WI38 (cell line): Measurements from ENCODE around the gene SEMA5A.

ENCODE experiments used
- H3K4me3 ChIP-seq: 2 replicates; pipeline ENCODE4 v1.5.1; 2011; ENCODE audit warnings: low read depth, mild to moderate bottlenecking, control low read depth, low read length
- TF ChIP-seq, protein P1 (sequence below): IDR thresholded peaks from 2 replicates; pipeline ENCODE4 v1.5.1; 2012; ENCODE audit warnings: low read depth, mild to moderate bottlenecking, control low read depth, low read length

The SEMA5A gene

DNA sequence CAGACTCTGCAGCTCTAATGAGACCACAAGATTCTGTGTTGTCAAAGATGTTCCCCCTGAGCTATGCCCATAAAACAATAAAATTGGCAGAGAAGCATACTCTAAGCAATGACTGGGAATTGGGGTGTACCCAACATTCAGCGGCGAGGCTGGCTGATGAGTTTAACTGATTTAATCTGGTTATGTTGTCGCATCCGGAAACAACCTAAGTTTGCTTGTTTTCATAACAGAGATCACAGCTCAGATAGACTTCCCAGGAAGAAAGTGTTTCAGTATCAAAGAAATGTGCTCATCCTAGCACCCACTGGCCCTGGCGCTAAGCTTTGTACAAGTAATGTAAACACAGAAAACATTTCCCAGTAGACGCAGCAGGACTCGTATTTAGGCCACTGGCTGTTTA, 7.4 kb downstream of the SEMA5A start:
- TF ChIP-seq, protein P1, sequence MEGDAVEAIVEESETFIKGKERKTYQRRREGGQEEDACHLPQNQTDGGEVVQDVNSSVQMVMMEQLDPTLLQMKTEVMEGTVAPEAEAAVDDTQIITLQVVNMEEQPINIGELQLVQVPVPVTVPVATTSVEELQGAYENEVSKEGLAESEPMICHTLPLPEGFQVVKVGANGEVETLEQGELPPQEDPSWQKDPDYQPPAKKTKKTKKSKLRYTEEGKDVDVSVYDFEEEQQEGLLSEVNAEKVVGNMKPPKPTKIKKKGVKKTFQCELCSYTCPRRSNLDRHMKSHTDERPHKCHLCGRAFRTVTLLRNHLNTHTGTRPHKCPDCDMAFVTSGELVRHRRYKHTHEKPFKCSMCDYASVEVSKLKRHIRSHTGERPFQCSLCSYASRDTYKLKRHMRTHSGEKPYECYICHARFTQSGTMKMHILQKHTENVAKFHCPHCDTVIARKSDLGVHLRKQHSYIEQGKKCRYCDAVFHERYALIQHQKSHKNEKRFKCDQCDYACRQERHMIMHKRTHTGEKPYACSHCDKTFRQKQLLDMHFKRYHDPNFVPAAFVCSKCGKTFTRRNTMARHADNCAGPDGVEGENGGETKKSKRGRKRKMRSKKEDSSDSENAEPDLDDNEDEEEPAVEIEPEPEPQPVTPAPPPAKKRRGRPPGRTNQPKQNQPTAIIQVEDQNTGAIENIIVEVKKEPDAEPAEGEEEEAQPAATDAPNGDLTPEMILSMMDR, result no peak
- H3K4me3 ChIP-seq, result no peak overlapping the region

DNA sequence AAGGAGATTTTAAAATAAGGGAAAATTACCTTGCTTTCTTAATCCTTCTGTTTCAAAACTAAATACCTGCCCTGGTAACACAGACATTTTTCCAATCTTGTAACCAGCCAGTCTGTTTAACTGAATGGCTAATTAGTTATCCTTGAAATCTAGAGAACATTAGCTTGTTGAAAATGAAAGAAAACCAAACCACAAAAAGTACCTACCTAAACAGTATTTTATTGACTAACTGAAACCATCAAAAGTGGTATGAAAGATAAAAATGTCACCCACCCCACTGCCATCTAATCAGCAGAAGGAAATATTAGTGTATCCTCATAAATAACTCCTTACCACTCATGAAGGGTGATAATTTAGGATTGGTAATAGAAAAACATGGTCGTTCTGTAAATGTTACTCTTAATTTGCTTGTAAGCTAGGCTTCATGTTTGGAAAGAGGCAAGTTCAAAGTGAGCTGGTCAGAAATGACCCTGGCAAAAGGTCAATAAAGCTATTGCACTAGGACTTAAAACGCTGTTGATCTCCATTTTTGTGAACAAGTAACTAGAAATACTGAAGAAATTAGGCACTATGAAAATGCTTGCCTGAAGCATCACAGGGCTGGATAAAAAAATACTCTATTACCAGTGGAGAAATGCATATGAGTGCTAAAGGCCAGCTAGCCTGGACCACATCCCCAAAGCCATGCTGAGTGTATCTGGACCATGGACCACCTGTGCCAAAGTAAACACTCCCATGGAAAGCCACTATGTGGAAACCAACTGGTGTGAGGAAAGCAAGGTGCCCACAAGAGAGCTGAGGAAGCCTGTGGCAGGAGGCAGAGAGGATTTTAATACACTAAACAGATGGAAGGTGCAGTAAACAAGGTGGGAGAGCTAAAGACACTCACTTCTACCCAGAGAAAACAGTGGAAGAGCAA, 8.4 kb downstream of the SEMA5A start:
- no peak overlapping the region for H3K4me3 ChIP-seq
- TF ChIP-seq, protein P1, result no peak

DNA sequence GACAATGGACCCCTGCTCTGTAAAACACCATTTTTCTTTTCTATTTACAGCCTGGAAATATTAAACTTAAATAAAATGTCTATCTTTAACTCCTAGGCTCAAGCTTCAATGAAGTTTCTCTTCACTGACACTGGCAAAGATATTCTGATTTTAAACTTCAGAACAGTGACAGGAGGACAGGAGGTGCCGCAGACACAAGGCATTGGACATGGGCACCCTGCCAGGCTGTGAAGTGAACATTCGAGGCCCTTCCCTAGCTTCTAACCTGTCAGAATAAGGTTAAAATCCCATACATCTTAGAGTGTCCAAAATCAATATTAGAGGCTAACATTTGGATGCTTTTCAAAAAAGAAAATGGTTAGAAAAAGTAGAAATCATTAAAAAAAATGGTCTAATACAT, 9.2 kb downstream of the SEMA5A start:
- no peak overlapping the region for H3K4me3 ChIP-seq
- TF ChIP-seq, protein P1, result no peak

DNA sequence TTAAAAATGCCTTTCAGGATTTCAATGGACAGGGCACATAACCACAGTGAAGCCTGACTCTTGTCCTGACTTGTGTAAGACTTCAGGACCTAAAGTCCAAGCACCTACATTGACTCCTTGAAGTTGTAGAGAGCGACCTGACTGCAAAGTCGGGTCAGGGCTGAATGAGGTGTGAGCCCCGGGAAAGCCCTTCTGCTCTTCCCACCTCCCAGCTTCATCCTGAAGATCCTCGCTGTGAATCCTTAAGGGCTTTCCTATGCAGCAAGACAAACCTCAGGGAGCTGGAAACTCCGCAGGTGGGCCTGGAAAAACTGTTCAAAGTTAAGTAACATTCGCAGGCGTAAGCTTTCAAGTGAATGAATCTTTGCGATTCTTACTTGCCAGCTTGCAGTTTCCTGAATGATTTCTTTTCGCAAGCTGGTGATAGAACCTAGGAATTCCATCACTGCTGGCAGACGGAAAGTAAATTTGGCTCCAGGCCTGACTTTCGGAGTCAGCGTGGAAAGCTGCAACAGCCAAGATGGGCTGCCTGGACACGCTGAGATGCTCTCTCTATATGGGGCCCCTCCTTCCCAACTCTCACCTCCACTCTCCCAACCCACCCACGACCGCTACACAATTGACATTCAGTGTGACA, 10.9 kb downstream of the SEMA5A start:
- no peak overlapping the region for H3K4me3 ChIP-seq
- TF ChIP-seq, protein P1, result no peak

DNA sequence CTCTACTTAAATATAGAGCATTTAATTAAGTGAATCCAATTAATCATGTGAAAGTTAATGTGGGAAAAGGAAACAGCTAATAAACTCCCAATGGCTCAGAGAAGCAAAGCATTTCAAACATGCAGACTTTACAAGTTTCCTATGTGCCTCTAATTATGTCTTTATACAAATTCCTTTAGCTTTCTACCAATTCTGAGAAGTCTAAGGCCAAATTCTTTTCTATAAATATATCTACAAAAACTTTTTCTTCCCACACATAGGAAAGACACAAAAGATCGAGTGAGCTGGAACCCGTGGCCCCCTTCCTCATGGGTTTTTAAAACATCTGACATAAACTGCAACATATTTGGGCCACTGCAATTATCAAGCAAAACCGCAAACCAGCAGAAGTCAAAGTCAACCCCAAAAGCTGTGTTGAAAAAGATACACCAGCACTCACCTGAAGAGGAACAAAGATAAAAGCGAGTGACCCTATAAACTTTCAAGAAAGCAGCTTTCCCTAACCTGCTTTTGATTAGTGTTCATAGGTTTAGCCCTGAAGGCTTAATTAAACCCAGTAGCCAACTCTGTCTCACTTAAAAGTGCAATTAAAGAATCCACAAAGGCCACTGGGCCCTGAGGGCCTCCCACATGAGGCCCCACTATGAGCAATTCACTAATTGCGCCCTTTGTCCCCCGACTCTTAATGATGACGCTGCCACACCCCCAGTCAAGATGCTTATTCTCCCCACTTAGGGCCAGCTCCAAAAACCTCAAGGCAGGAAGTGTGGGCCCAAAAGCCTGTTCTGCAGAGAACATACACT, 12.1 kb downstream of the SEMA5A start:
- TF ChIP-seq, protein P1, result no peak
- no peak overlapping the region for H3K4me3 ChIP-seq

DNA sequence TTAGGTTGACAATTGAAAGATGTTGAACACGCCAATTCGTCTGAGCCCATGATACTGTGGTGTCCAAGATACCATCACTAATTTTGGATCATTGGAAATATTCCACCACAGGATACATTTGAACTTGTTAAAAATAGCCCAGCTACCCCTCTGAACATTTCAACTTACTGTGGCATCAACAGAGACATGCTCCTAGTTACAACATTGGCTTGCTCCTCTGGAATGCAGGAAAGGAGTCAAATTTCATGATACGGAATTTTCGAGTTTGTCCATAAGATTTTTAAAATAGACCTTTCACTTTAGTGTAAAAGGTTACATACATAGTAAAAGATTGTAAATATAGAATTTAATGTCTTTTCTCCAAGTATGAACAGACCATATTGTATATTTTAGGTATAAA, 12.8 kb downstream of the SEMA5A start:
- TF ChIP-seq, protein P1, result no peak
- H3K4me3 ChIP-seq, result no peak overlapping the region
